ENCODE results near the gene NUMA1.
A peak's percentile ranks its signal among the peaks of the same experiment; 100 is the strongest.

The NUMA1 gene

DNA sequence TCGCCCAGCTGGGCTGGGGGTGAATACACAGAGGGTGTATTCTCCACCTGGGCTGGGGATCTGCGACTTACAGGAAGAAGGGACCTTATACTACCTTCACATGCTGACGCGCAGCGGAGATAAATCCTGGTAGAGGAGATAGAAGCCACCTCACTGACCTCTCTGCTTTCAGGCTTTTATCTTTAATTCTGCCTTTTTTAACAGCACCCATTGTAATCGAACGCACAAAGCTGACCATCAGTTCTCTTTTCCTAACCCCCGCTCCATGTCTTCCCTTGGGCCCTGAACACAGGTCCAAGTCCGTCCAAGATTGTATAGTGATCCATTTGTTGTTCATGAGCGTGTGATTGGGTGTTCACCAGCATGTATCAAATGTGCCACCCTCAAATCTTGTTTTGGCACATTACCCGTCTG, 23.4 kb upstream of the NUMA1 start:
- Histone ChIP-seq H3K4me1 (ENCODE audit: insufficient read depth, low read length, poor library complexity, severe bottlenecking) (peaks cover 45% of the 10 kb centered on the region), H3K4me2 (ENCODE audit: low read depth, low read length, poor library complexity, severe bottlenecking) (peak overlapping the region; percentile 72), H3K9me3 (ENCODE audit: insufficient read depth, low read depth, low read length) (no peaks in the 10 kb centered on the region), H3K27me3 (ENCODE audit: insufficient read depth, low read length, poor library complexity, severe bottlenecking) (no peaks in the 10 kb centered on the region), H4K20me1 (ENCODE audit: insufficient read depth, low read length, poor library complexity, severe bottlenecking) (peaks cover 4% of the 10 kb centered on the region), H3K9ac (ENCODE audit: low read depth, low read length, poor library complexity, severe bottlenecking) (peak overlapping the region; percentile 60), H2AFZ (ENCODE audit: low read length) (no peak overlapping the region), H3K4me3 (ENCODE audit: low read length, poor library complexity, severe bottlenecking) (peak overlapping the region; percentile 67), H3F3A (ENCODE audit: low read depth) (peaks cover 7% of the 10 kb centered on the region; the same call in 1 of the 2 replicates), H3K9me2 (replicated peaks; ENCODE audit: low read depth, low read length) (no peaks in the 10 kb centered on the region), H3K79me2 (ENCODE audit: insufficient read depth, low read length) (peaks cover 36% of the 10 kb centered on the region), H3K36me3 (ENCODE audit: insufficient read depth, low read length) (peaks cover 1% of the 10 kb centered on the region; the same call in 1 of the 2 replicates)
- no peak for TF ChIP-seq EZH2phosphoT487 (IDR thresholded peaks at IDR 0.05; ENCODE audit: borderline replicate concordance)
- TF ChIP-seq, protein P1, sequence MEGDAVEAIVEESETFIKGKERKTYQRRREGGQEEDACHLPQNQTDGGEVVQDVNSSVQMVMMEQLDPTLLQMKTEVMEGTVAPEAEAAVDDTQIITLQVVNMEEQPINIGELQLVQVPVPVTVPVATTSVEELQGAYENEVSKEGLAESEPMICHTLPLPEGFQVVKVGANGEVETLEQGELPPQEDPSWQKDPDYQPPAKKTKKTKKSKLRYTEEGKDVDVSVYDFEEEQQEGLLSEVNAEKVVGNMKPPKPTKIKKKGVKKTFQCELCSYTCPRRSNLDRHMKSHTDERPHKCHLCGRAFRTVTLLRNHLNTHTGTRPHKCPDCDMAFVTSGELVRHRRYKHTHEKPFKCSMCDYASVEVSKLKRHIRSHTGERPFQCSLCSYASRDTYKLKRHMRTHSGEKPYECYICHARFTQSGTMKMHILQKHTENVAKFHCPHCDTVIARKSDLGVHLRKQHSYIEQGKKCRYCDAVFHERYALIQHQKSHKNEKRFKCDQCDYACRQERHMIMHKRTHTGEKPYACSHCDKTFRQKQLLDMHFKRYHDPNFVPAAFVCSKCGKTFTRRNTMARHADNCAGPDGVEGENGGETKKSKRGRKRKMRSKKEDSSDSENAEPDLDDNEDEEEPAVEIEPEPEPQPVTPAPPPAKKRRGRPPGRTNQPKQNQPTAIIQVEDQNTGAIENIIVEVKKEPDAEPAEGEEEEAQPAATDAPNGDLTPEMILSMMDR (conservative IDR thresholded peaks at IDR 0.05; ENCODE audit: low read length) = peak; percentile 33

DNA sequence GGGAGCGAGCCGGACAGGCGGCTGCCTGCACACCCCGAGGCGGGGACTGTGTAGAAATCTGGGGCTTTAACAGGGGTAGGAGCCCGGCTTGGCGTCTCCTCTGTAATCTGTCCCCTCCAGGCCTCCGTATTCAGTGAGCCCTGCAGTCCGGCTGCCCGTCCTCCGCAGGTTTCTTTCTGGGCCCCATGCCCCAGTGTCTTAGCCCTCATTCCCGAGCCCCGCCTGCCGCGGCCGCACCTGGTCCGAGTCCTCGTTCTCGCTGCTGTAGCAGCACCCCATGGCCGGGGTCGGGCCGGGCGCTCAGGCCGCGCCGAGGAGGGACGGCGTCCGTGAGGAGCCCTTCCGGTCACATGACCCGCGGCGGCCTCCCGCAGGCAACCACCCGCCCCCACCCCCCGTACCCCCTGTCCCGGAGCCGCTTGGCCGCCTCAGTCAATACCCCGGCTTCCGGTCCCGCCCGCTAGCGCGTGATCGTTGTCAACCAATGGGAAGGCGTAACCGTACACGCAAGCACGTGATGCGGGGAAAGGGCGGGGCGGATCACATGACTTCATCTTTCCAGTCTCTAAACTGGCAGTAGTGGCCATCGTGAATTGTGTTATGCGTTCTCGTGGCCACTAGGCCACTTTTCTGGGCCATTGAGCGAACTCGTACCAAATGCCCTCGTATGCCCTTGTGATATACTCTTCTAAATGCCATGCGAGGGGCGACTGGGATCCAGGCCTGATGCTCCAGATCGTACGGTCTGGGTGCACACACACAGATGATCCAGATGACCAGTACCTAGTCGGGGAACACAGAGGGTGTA, 22.8 kb upstream of the NUMA1 start, which contains the start of gene LAMTOR1:
Gene LAMTOR1 (minus strand): TSS at position 352 of the 808 bp plus-strand sequence. CDS start 73 bp downstream, at position 279.
- peak within 1 kb of the TSS; percentile 98 for H3K9ac ChIP-seq (ENCODE audit: low read depth, low read length, poor library complexity, severe bottlenecking)
- peak within 1 kb of the TSS; percentile 64 for H2AFZ ChIP-seq (ENCODE audit: low read length)
- H3K4me2 ChIP-seq (ENCODE audit: low read depth, low read length, poor library complexity, severe bottlenecking) = peak within 1 kb of the TSS; percentile 96
- peaks cover 4% of the 10 kb centered on the region for H4K20me1 ChIP-seq (ENCODE audit: insufficient read depth, low read length, poor library complexity, severe bottlenecking)
- peaks cover 7% of the 10 kb centered on the region; the same call in 1 of the 2 replicates for H3F3A ChIP-seq (ENCODE audit: low read depth)
- H3K79me2 ChIP-seq (ENCODE audit: insufficient read depth, low read length) = peaks cover 42% of the 10 kb centered on the region
- peaks cover 45% of the 10 kb centered on the region for H3K4me1 ChIP-seq (ENCODE audit: insufficient read depth, low read length, poor library complexity, severe bottlenecking)
- H3K9me3 ChIP-seq (ENCODE audit: insufficient read depth, low read depth, low read length) = no peaks in the 10 kb centered on the region
- no peaks in the 10 kb centered on the region for H3K9me2 ChIP-seq (replicated peaks; ENCODE audit: low read depth, low read length)
- peak within 1 kb of the TSS; percentile 99 for H3K4me3 ChIP-seq (ENCODE audit: low read length, poor library complexity, severe bottlenecking)
- no peak for TF ChIP-seq EZH2phosphoT487 (IDR thresholded peaks at IDR 0.05; ENCODE audit: borderline replicate concordance)
- TF ChIP-seq, protein P1 (conservative IDR thresholded peaks at IDR 0.05; ENCODE audit: low read length) = peak; percentile 42
- no peaks in the 10 kb centered on the region for H3K27me3 ChIP-seq (ENCODE audit: insufficient read depth, low read length, poor library complexity, severe bottlenecking)
- peaks cover 7% of the 10 kb centered on the region; the same call in 1 of the 2 replicates for H3K36me3 ChIP-seq (ENCODE audit: insufficient read depth, low read length)

DNA sequence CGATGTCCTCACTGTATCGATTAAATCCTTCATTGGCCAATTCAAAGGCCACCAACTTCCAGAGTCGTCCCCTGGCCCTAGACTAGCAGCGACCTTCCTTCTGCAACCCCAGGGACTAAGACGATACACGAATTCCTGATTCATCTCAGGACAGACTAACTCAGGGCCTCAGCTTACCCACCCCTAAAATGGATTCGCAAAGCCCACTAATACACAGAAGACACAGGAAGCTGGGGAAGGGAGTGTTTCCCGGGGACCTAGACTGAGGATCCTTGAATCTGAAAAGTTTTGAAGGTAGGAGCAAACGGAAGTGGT, 22.2 kb upstream of the NUMA1 start:
- peak overlapping the region; percentile 64 for H2AFZ ChIP-seq (ENCODE audit: low read length)
- H3K9me3 ChIP-seq (ENCODE audit: insufficient read depth, low read depth, low read length) = no peaks in the 10 kb centered on the region
- peaks cover 13% of the 10 kb centered on the region; the same call in 1 of the 2 replicates for H3K36me3 ChIP-seq (ENCODE audit: insufficient read depth, low read length)
- H3K79me2 ChIP-seq (ENCODE audit: insufficient read depth, low read length) = peaks cover 43% of the 10 kb centered on the region
- H4K20me1 ChIP-seq (ENCODE audit: insufficient read depth, low read length, poor library complexity, severe bottlenecking) = peaks cover 4% of the 10 kb centered on the region
- H3K4me3 ChIP-seq (ENCODE audit: low read length, poor library complexity, severe bottlenecking) = peak overlapping the region; percentile 99
- no peaks in the 10 kb centered on the region for H3K9me2 ChIP-seq (replicated peaks; ENCODE audit: low read depth, low read length)
- peak overlapping the region; percentile 96 for H3K4me2 ChIP-seq (ENCODE audit: low read depth, low read length, poor library complexity, severe bottlenecking)
- no peaks in the 10 kb centered on the region for H3K27me3 ChIP-seq (ENCODE audit: insufficient read depth, low read length, poor library complexity, severe bottlenecking)
- H3F3A ChIP-seq (ENCODE audit: low read depth) = peaks cover 7% of the 10 kb centered on the region; the same call in 1 of the 2 replicates
- TF ChIP-seq, protein P1 (conservative IDR thresholded peaks at IDR 0.05; ENCODE audit: low read length) = no peak
- no peak for TF ChIP-seq EZH2phosphoT487 (IDR thresholded peaks at IDR 0.05; ENCODE audit: borderline replicate concordance)
- peaks cover 45% of the 10 kb centered on the region for H3K4me1 ChIP-seq (ENCODE audit: insufficient read depth, low read length, poor library complexity, severe bottlenecking)
- peak overlapping the region; percentile 98 for H3K9ac ChIP-seq (ENCODE audit: low read depth, low read length, poor library complexity, severe bottlenecking)

Data from Loucy (cell line).